Right lung (tissue), 5 donors: ENCODE results near the gene MAGOHB. TPM values are rescaled to one million over a fixed set of nuclear protein-coding genes. Genes with fewer than 3 reads are reported as not detected.
"Not testable (repeated sequence)": the region's sequence is repeated elsewhere in the genome, so short reads cannot be mapped to it uniquely, and the experiment has no call there.

Source experiments
- DNase-seq, 2 donors: peaks; one replicate each; pipeline ENCODE4 v3.0.0-alpha.2; 2013
- polyA plus RNA-seq, 5 donors: library from polyadenylated mRNA; unstranded; fragments of 120-200 nt; gene quantifications; one replicate each; pipeline versions ENCODE4 v1.2.1 to v1.2.3, GENCODE V29; 2013; ENCODE audit warnings: inconsistent platforms in 1 of 5, low replicate concordance in 1 of 5; ENCODE audit not compliant: insufficient read length in 5 of 5, insufficient read depth in 1 of 5

MAGOHB gene
- polyA plus RNA-seq, 5 donors, result 31.3 to 56.6 (median 44.7) TPM

GRCh38 chr12:10617863-10618262 is 4.5 kb upstream of the MAGOHB start:
- DNase-seq, result no peak

GRCh38 chr12:10615532-10615931 is 2.1 kb upstream of the MAGOHB start:
- DNase-seq, result no peak

- no peak for DNase-seq
Observed at GRCh38 chr12:10614056-10614370, 604 bp upstream of the MAGOHB start.

GRCh38 chr12:10612984-10613348 is 443 bp downstream of the MAGOHB start:
- DNase-seq, result no peak

GRCh38 chr12:10612110-10612509 is 1.3 kb downstream of the MAGOHB start:
- no peak for DNase-seq

GRCh38 chr12:10611258-10611657 is 2.2 kb downstream of the MAGOHB start:
- DNase-seq, result not testable (repeated sequence)

- no peak for DNase-seq
Observed at GRCh38 chr12:10610188-10610587, 3.2 kb downstream of the MAGOHB start.

- DNase-seq, result no peak
Observed at GRCh38 chr12:10607885-10608458, 5.4 kb downstream of the MAGOHB start.

GRCh38 chr12:10601860-10602259 is 11.5 kb downstream of the MAGOHB start:
- DNase-seq, result no peak

GRCh38 chr12:10600988-10601387 is 12.4 kb downstream of the MAGOHB start:
- no peak for DNase-seq

GRCh38 chr12:10595881-10596280 is 17.5 kb downstream of the MAGOHB start:
- no peak for DNase-seq

- DNase-seq, result no peak
Observed at GRCh38 chr12:10590966-10591365, 22.4 kb downstream of the MAGOHB start.

GRCh38 chr12:10584415-10584814 is 29.0 kb downstream of the MAGOHB start:
- DNase-seq, result no peak

- DNase-seq, result no peak
Observed at GRCh38 chr12:10582704-10583103, 30.7 kb downstream of the MAGOHB start.

- DNase-seq, result not testable (repeated sequence)
Observed at GRCh38 chr12:10582133-10582532, 31.3 kb downstream of the MAGOHB start.

GRCh38 chr12:10574307-10574706 is 39.1 kb downstream of the MAGOHB start:
- no peak for DNase-seq

GRCh38 chr12:10572021-10572490 is 41.4 kb downstream of the MAGOHB start:
- DNase-seq, result not testable (repeated sequence)

- no peak for DNase-seq
Observed at GRCh38 chr12:10571141-10571540, 42.3 kb downstream of the MAGOHB start.

- no peak for DNase-seq
Observed at GRCh38 chr12:10567813-10568212, 45.6 kb downstream of the MAGOHB start.

- DNase-seq, result no peak
Observed at GRCh38 chr12:10563966-10564365, 49.4 kb downstream of the MAGOHB start.

GRCh38 chr12:10563002-10563401 is 50.4 kb downstream of the MAGOHB start:
- DNase-seq, result no peak

GRCh38 chr12:10562306-10562933 is 51.0 kb downstream of the MAGOHB start:
- DNase-seq, result peak; percentile 11 to 32

- no peak for DNase-seq
Observed at GRCh38 chr12:10559244-10559643, 54.2 kb downstream of the MAGOHB start.

- DNase-seq, result no peak
Observed at GRCh38 chr12:10558789-10559188, 54.6 kb downstream of the MAGOHB start.
